Subcutaneous abdominal adipose tissue (tissue), 5 donors: ENCODE measurements around the gene NSMF.

Experiments
- H3K27ac ChIP-seq: one replicate; pipeline ENCODE4 v1.7.0; 2013; ENCODE audit warnings: low read depth, mild to moderate bottlenecking, inconsistent platforms, low read length, moderate library complexity
- H3K27me3 ChIP-seq, 5 donors: one replicate each; pipeline ENCODE4 v1.7.0; 2013; ENCODE audit warnings: low read length in 5 of 5, inconsistent platforms in 1 of 5; ENCODE audit not compliant: control insufficient read depth in 5 of 5, insufficient read depth in 4 of 5
- H3K36me3 ChIP-seq, 5 donors: one replicate each; pipeline ENCODE4 v1.7.0; 2013; ENCODE audit warnings: low read length in 5 of 5; ENCODE audit not compliant: control insufficient read depth in 5 of 5, insufficient read depth in 5 of 5
- H3K4me1 ChIP-seq, 5 donors: one replicate each; pipeline ENCODE4 v1.7.0; 2013; ENCODE audit warnings: low read length in 5 of 5, mild to moderate bottlenecking in 3 of 5, moderate library complexity in 1 of 5; ENCODE audit not compliant: control insufficient read depth in 5 of 5, insufficient read depth in 5 of 5
- H3K4me3 ChIP-seq, 5 donors: one replicate each; pipeline ENCODE4 v1.7.0; 2013; ENCODE audit warnings: low read length in 5 of 5, low read depth in 1 of 5
- H3K9ac ChIP-seq, 5 donors: one replicate each; pipeline ENCODE4 v1.7.0; 2013; ENCODE audit warnings: low read length in 5 of 5, mild to moderate bottlenecking in 4 of 5, moderate library complexity in 3 of 5
- H3K9me3 ChIP-seq, 5 donors: one replicate each; pipeline ENCODE4 v1.7.0; 2013; ENCODE audit warnings: low read length in 5 of 5; ENCODE audit not compliant: control insufficient read depth in 5 of 5
- donor health status: healthy.
- donor health status: healthy.
- donor health status: healthy.
- donor health status: healthy.
- donor health status: healthy.

Gene NSMF

GRCh38 chr9:137459601-137460362 lies 648 bp upstream of the NSMF start:
- peak overlapping the region in 4 of 5 donors; percentile 55 to 71 (median 65) for H3K4me3 ChIP-seq
- H3K4me1 ChIP-seq: peaks cover 0 to 49% (median 29%) of the 10 kb centered on the region in 5 donors
- H3K36me3 ChIP-seq: peaks cover 0 to 48% (median 18%) of the 10 kb centered on the region in 5 donors
- H3K9ac ChIP-seq: peak overlapping the region in 4 of 5 donors; percentile 44 to 77 (median 70)
- no peaks in the 10 kb centered on the region for H3K27me3 ChIP-seq
- H3K9me3 ChIP-seq: no peaks in the 10 kb centered on the region
- peak overlapping the region; percentile 41 for H3K27ac ChIP-seq

GRCh38 chr9:137458194-137459151 lies 661 bp downstream of the NSMF start:
- no peak overlapping the region for H3K27ac ChIP-seq
- peak overlapping the region in 4 of 5 donors; percentile 29 to 73 (median 66) for H3K9ac ChIP-seq
- H3K4me3 ChIP-seq: peak overlapping the region in 4 of 5 donors; percentile 47 to 71 (median 62)
- H3K36me3 ChIP-seq: peaks cover 0 to 40% (median 16%) of the 10 kb centered on the region in 5 donors
- H3K27me3 ChIP-seq: no peaks in the 10 kb centered on the region
- no peaks in the 10 kb centered on the region for H3K9me3 ChIP-seq
- H3K4me1 ChIP-seq: peaks cover 0 to 59% (median 40%) of the 10 kb centered on the region in 5 donors

GRCh38 chr9:137457406-137458193 lies 1.5 kb downstream of the NSMF start:
- H3K4me3 ChIP-seq: peak overlapping the region in 1 of 5 donors; percentile 71
- H3K27ac ChIP-seq: no peak overlapping the region
- H3K9me3 ChIP-seq: no peaks in the 10 kb centered on the region
- H3K27me3 ChIP-seq: no peaks in the 10 kb centered on the region
- no peak overlapping the region for H3K9ac ChIP-seq
- peaks cover 0 to 32% (median 10%) of the 10 kb centered on the region in 5 donors for H3K36me3 ChIP-seq
- peaks cover 0 to 60% (median 45%) of the 10 kb centered on the region in 5 donors for H3K4me1 ChIP-seq

GRCh38 chr9:137456864-137457405 lies 2.2 kb downstream of the NSMF start:
- H3K9ac ChIP-seq: no peak overlapping the region
- H3K4me3 ChIP-seq: no peak overlapping the region
- peaks cover 0 to 60% (median 45%) of the 10 kb centered on the region in 5 donors for H3K4me1 ChIP-seq
- no peaks in the 10 kb centered on the region for H3K9me3 ChIP-seq
- H3K27ac ChIP-seq: no peak overlapping the region
- H3K36me3 ChIP-seq: peaks cover 0 to 27% (median 9%) of the 10 kb centered on the region in 5 donors
- no peaks in the 10 kb centered on the region for H3K27me3 ChIP-seq

- Histone ChIP-seq H3K27me3 (no peaks in the 10 kb centered on the region), H3K4me3 (no peak overlapping the region), H3K27ac (no peak overlapping the region), H3K9ac (peak overlapping the region in 1 of 5 donors; percentile 35), H3K4me1 (peaks cover 0 to 60% (median 45%) of the 10 kb centered on the region in 5 donors), H3K9me3 (no peaks in the 10 kb centered on the region), H3K36me3 (peaks cover 0 to 22% (median 6%) of the 10 kb centered on the region in 5 donors)
Observed at GRCh38 chr9:137456061-137456863, 2.9 kb downstream of the NSMF start.

- H3K4me1 ChIP-seq: peaks cover 0 to 60% (median 45%) of the 10 kb centered on the region in 5 donors
- no peak overlapping the region for H3K27ac ChIP-seq
- peak overlapping the region in 1 of 5 donors; percentile 61 for H3K4me3 ChIP-seq
- peaks cover 0 to 17% (median 5%) of the 10 kb centered on the region in 5 donors for H3K36me3 ChIP-seq
- no peaks in the 10 kb centered on the region for H3K9me3 ChIP-seq
- no peaks in the 10 kb centered on the region for H3K27me3 ChIP-seq
- H3K9ac ChIP-seq: peak overlapping the region in 1 of 5 donors; percentile 35
Observed at GRCh38 chr9:137455359-137455991, 3.7 kb downstream of the NSMF start.

- Histone ChIP-seq H3K27ac (peak overlapping the region; percentile 41), H3K9ac (peak overlapping the region in 2 of 5 donors; percentile 53 to 73), H3K36me3 (peaks cover 0 to 20% (median 7%) of the 10 kb centered on the region in 5 donors), H3K4me1 (peaks cover 0 to 56% (median 42%) of the 10 kb centered on the region in 5 donors), H3K4me3 (peak overlapping the region; percentile 42 to 61 (median 55)), H3K27me3 (no peaks in the 10 kb centered on the region), H3K9me3 (no peaks in the 10 kb centered on the region)
Observed at GRCh38 chr9:137454597-137455358, 4.4 kb downstream of the NSMF start.

- Histone ChIP-seq H3K36me3 (peaks cover 0 to 26% (median 10%) of the 10 kb centered on the region in 5 donors), H3K4me3 (peak overlapping the region; percentile 42 to 61 (median 55)), H3K9ac (peak overlapping the region in 2 of 5 donors; percentile 53 to 73), H3K9me3 (no peaks in the 10 kb centered on the region), H3K4me1 (peaks cover 0 to 51% (median 38%) of the 10 kb centered on the region in 5 donors), H3K27ac (peak overlapping the region; percentile 41), H3K27me3 (no peaks in the 10 kb centered on the region)
Observed at GRCh38 chr9:137454145-137454596, 5.0 kb downstream of the NSMF start.
